Stimulated activated naive CD4-positive, alpha-beta T cell treated with Interleukin-2 at 50 U/mL for 16 hours (primary cell): ENCODE measurements around the gene SYNE1.
A peak's percentile ranks its signal among the peaks of the same experiment; 100 is the strongest.
"Not testable (repeated sequence)": the region's sequence is repeated elsewhere in the genome, so short reads cannot be mapped to it uniquely, and the experiment has no call there.

Source experiments
- DNase-seq: peaks from one replicate; lab custom pipeline; 2025; lab: John Stamatoyannopoulos, UW

The SYNE1 gene

DNA sequence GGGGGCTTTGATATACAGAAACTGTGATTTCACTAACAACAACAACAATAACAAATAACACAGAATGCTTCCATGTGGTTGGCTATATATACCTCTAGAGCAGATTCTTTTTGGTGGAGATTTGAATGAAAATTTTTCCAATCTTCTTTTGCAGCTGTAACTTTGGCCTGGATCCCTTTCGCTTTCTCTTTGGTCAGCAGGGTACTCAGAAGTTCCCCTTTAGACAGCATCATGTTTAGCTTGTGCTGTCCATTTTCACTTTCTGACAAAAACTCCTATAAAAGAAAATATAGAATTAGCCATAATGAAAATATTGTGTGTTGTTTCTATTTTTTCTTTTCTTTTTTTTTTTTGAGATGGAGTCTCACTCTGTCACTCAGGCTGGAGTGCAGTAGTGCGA, 264.2 kb downstream of the SYNE1 start:
- no peak for DNase-seq

DNA sequence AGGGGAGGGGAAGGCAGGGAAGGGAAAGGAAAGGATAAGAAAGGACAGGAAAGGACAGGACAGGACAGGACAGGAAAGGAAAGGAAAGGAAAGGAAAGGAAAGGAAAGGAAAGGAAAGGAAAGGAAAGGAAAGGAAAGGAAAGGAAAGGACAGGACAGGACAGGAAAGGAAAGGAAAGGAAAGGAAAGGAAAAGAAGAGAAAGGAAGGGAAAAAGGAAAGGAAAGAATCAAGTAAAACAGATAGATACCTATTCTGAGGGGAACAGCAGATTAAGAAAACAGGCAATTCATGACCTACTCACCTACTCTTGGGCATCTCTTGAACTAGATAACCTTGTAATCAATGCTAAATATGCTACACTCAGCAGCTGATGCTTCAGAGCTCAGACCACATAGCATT, 265.4 kb downstream of the SYNE1 start:
- DNase-seq: no peak

DNA sequence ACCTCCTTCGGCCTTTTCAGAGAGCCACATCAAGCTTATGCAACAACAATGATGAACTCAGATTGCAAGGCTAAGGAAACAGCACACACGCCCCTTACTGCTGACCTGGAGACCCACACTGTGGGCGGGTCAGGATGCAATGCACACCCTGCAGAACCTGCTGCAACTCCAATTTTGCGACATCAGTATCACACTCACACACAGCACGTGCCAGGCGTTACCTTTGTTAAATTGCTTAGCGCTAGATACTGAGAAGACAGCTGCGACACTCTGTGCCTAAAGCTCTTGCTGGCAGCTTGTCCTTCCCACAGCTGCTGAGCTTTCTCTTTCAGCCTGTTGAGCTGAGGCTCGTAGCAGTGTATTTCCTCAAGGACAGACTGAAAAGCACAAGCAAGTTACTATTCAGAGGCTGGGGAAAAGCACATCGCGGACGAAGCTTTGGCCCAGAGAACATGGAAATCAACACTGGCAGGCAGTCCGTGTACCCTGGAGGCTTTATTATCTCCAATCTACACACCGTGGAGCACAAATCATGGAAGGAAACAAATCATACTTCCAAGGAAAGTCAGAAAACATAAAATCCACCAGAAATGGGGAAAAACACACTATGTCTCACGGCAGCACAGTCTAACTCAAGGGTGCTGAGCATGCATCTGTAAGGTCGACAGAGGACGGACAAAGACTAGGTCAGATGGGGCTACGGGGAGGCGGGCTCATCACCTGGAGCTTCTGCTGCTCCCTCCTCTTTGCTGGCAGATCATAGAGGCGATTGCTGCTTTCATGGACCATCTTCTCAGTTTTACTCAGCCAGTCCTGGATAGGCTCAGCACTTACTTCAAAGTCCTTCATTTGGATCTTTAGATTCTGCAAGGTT, 268.2 kb downstream of the SYNE1 start:
- DNase-seq: no peak

GRCh38 chr6:152364866-152365265, 272.3 kb downstream of the SYNE1 start:
- DNase-seq: no peak

GRCh38 chr6:152360034-152360433, 277.1 kb downstream of the SYNE1 start:
- no peak for DNase-seq

DNA sequence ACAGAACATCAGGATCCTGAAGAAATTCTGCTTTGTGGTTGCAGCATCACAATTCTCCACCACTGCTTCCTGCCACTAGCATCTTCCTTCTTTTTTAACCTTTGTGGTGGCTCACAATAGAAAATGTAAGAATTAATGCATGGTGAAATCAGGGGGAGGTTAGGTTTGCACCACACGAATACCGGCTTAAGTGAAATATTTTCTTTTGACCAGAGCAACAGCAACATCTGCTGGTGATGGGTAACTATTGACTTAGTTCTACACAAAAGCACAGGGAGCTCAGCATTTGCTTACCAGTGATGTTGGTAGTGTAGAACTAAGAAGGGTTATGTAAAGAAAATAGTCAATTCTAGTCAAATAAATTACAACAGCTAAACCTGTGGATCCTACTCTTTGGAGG, 280.5 kb downstream of the SYNE1 start:
- no peak for DNase-seq

DNA sequence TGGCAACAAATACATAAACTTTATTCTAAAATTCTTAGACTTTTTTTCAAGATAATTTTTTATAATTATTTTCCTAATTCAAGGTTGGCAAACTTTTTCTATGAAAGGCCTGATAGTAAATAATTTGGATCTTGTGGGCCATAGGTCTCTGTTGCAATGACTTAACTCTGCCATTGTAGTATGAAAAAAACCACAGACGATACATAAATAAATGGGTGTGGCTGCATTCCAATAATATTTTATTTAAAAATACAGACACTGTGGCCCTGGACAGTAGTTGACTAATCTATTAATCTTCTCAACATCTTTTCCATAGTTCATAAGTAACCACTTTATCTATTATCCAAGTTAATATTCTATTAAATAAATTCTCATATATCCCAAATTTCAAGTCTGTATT, 281.1 kb downstream of the SYNE1 start:
- DNase-seq: no peak

DNA sequence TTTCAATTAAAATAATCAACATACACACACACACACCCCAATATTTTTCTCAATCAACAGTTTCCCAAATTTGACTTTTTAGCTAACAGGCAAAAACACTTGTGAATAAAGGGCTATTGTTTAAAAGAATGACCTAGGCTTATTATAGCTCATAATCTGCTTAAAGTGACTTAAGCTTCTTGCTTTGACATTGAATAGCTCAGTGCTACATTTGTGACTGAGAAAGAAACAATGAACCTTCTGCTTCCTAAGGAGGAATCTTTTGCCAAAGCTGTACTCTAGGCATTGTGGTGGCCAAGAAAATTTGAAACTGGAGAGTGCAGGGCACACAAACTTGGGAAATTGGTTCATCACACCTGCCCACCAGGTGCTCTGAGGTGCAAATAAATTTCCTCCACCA, 282.0 kb downstream of the SYNE1 start:
- no peak for DNase-seq

DNA sequence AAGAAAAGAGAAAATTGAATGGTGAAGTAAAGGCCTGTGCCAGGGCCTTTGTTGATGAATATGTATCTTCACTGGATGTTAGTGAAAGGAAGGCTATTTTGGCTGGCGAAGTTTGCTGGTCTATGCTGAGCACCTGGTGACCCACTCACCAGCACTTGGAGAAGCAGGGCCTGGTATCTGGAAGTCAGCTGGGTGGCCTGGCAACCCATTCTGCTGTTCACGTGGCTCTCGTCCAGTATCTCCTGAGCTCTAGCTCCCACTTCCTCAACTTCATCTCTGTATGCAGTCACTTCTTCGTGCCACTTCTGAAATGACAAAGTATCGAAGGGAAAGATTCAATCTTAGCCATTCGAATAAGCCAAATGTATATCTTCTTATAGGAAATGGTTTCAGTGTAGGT, 283.7 kb downstream of the SYNE1 start:
- no peak for DNase-seq

- DNase-seq: no peak
These were observed 285.4 kb downstream of the SYNE1 start for GRCh38 chr6:152351742-152352141.

- DNase-seq: no peak
These were observed 286.1 kb downstream of the SYNE1 start for GRCh38 chr6:152351110-152351509.

DNA sequence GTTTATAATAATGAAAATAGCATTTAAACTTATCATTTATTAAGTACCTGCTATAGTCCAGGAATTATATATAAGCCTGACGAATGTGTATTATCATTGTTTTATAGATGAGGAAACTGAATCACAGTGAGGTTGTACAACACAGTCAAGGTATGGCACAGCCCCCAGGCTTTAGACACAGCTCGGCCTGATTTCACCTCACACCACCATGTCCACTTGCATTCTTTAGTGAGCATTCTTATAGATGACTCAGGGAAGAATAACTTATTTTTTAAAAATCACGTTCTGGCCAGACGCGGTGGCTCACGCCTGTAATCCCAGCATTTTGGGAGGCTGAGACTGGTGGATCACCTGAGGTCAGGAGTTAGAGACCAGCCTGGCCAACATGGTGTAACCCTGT, 289.0 kb downstream of the SYNE1 start:
- DNase-seq: no peak

DNA sequence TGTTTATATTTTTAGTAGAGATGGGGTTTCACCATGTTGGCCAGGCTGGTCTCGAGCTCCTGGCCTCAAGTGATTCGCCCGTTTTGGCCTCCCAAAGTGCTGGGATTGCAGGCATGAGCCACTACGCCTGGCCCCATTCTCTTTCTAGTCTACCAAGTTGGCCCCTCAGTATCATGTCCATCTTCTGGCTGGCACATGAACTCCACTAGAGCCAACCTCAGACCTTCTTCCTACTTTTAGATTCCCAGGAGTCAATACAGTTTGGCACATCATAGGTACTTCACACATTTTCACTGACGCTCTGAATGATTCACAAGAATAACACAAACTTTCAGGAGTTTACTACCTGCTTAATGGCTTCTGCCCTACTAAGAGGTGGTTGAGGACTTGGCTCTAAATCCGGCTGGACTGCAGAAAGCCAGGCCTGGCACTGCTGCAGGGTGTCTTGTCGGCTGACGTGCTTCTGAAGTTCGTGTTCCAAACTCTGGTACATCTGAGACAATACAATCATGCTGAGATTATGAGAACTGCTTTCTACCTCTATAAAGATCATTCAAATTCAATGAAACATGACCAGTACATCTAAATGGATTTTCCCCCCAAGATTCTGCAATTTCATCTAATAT, 293.3 kb downstream of the SYNE1 start:
- DNase-seq: no peak

GRCh38 chr6:152341596-152341995, 295.6 kb downstream of the SYNE1 start:
- no peak for DNase-seq

DNA sequence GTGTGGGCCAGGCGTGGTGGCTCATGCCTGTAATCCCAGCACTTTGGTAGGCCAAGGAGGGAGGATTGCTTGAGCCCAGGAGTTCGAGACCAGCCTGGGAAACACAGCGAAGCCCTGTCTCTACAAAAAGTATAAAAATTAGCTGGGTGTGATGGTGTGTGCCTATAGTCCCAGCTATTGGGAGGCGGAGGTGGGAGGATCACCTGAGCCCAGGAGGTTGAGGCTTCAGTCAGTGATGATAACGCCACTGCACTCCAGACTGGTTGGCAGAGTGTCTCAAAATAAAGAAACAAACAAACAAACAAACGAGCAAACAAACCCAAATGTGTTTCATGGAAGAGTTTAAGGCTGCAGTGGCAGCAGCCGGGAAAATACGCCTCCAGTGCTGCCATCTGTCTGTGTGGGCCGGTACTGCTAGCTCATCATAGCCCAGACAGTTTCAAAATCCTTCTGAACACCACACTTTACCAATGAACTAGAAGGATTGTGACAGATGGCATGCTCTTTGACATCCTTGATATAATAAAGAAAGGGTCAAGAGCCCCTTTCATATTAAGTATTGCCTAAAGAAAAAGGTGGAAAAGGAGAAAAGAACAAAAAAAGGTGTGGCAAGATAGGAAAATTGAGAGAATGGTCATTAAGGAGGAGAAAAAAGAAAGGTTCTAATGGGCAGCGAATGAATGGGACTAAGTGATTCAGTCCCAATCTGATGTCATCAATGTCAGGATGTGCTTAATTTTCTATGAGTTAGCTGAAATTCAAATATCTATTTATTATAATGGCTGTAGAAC, 298.6 kb downstream of the SYNE1 start:
- DNase-seq: peak; percentile 48

DNA sequence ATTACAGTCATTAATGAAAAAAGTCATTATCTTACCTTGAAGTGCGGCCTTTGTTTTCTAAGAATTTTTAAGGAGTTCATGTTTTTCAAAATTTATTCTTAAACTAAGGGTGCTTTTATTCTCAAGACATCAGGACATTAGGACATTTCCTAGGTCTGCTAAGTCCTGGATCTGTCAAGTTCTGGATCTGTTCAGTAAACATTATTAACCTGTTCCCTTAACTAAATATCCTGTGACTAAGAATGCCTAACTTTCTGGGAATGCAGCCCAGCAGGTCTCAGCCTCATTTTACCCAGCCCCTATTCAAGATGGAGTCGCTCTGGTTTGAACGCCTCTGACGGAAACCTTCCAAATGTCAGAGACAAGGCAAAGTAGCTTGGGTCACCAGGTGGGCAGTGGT, 302.6 kb downstream of the SYNE1 start:
- DNase-seq: no peak

DNA sequence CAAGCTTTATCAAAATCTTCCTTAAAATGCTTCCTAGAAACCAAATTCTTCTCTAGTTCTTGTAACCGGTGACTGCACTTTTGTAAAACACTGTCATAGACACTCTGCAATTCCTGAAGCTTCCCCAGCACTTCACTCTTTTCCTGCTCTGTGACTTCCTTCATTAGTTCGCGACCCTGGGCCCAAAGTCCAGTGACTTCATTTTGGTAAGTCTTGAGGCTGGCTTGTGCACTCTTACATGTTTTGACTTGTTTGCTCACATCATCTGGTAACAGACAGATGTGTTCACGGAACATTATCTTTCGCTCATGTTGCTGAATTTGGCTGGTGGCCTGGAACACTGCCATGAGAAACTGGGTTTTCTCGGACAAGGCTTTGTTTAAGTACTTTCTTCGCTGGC, 306.2 kb downstream of the SYNE1 start:
- DNase-seq: no peak

DNA sequence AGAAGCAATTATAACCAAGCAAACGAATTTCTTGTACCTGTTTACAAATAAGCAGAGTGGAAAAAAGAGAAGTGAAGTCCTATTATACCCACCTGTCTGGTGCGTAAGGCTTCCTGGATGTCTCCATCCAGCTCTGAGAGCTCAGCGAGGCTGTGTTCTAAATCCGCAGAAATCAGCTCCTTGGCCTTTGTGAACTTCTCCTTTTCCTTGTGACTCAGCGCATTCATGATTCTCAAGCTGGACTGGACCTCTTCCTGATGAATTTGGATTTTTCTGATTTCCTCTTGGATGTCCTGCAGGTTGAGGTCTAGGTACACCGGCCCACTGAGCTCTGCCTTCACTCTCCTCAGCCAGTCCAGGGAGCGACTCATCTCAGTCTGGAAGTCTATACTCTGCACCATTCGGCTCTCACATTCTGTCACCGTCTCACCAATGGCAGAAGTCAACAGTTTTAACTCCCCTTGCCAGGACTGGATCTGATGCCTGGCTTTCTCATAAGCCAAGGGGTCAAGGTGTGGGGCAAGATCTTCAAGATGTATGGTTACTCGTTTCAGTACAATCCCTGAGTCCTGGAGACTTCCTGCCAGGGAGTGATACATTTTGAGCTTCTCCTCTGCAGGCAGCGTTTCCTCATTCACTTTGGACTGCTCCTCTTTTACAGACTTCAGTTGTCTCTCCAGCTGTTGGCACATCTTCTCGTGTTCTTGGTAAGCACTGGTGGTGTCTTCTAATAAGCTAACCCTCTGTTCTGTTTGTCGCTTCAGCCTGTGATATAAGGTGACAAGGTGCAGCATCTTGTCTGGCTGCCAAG, 307.3 kb downstream of the SYNE1 start:
- DNase-seq: no peak

DNA sequence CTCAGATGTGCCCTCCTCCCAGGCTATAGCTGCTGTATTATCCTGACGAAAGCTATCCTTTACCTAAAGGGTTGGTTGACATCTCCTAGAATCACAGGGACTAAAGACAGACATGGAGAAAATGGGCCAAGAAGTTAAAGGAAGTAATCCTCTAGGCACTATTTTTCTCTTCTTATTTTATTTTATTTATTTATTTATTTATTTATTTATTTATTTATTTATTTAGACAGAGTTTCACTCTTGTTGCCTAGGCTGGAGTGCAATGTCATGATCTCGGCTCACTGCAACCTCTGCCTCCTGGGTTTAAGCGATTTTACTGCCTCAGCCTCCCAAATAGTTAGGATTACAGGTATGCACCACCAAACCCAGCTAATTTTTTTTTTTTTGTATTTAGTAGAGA, 309.0 kb downstream of the SYNE1 start:
- DNase-seq: not testable (repeated sequence)

- DNase-seq: no peak
These were observed 313.8 kb downstream of the SYNE1 start for GRCh38 chr6:152323376-152323775.

DNA sequence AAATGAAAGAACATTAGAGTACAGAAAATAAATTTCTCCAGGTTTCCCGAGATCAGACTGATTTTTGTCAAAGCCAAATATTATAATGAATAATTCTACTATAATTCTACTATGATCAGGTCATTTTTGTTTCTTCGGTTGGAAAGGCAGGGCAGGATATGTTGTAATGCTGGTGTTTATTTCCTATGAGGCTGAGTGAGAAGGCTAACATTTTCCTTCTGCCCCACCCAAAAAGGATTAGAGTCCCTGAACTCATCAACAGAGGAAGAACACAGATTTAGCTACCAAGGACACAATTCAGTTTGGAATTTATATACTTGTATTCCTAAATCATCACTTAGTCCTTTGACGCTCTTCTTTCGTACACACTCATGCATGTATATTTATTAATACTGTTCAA, 318.9 kb downstream of the SYNE1 start:
- no peak for DNase-seq

- no peak for DNase-seq
These were observed 321.1 kb downstream of the SYNE1 start for GRCh38 chr6:152316024-152316423.
